K562 (cell line): ENCODE data around the gene TAF10. TPM values are rescaled to one million over a fixed set of nuclear protein-coding genes. Genes with fewer than 3 reads are reported as not detected.

Experiments
- CBFB ChIP-seq: sonication (generic); formaldehyde crosslinking; IDR thresholded peaks from 2 replicates; pipeline ENCODE4 v1.4.0; 2020; ENCODE audit warnings: mild to moderate bottlenecking, missing genetic modification reagents
- CBX1 ChIP-seq: sonication (generic); IDR thresholded peaks from 2 replicates; pipeline ENCODE4 v1.6.1; 2016; ENCODE audit warnings: antibody characterized with exemption, low read depth, mild to moderate bottlenecking
- CEBPB ChIP-seq: fragments of 450-650 bp; IDR thresholded peaks from 2 replicates; pipeline ENCODE4 v1.6.1; 2016; ENCODE audit warnings: missing genetic modification characterization, missing compliant biosample characterization
- GABPB2 ChIP-seq: fragments of 250-450 bp; sonication (Bioruptor Pico); conservative IDR thresholded peaks from 2 replicates; pipeline ENCODE4 v1.5.1; 2021; ENCODE audit warnings: mild to moderate bottlenecking
- MBD2 ChIP-seq: sonication (generic); IDR thresholded peaks from 2 replicates; pipeline ENCODE4 v1.6.1; 2016; ENCODE audit warnings: low read depth, borderline replicate concordance
- NFE2L1 ChIP-seq: fragments of 450-650 bp; IDR thresholded peaks from 2 replicates; pipeline ENCODE4 v1.6.1; 2016; ENCODE audit warnings: missing genetic modification characterization, low read depth, mild to moderate bottlenecking, missing compliant biosample characterization, moderate library complexity, borderline replicate concordance
- POLR2B ChIP-seq: fragments of 450-650 bp; IDR thresholded peaks from 2 replicates; pipeline ENCODE4 v1.6.1; 2018; ENCODE audit warnings: low read depth; ENCODE audit not compliant: partially characterized antibody
- PRMT5 ChIP-seq: sonication (generic); formaldehyde crosslinking; IDR thresholded peaks from 2 replicates; pipeline ENCODE4 v1.5.0; 2020; ENCODE audit warnings: missing genetic modification reagents
- PURB ChIP-seq: sonication (generic); formaldehyde crosslinking; IDR thresholded peaks from 2 replicates; pipeline ENCODE4 v1.9.0; 2021; ENCODE audit warnings: low read depth, mild to moderate bottlenecking, missing genetic modification reagents
- SMAD1 ChIP-seq: fragments of 150-350 bp; IDR thresholded peaks from 2 replicates; pipeline ENCODE4 v1.6.1; 2014; ENCODE audit warnings: low read length, low read depth; ENCODE audit not compliant: partially characterized antibody
- TARDBP ChIP-seq: fragments of 450-650 bp; IDR thresholded peaks from 2 replicates; pipeline ENCODE4 v1.6.1; 2016
- TRIM24 ChIP-seq, 2 experiments: fragments of 450-650 bp; IDR thresholded peaks; 2 replicates each; pipeline ENCODE4 v1.6.1; 2016
- XRCC5 ChIP-seq: fragments of 200-400 bp; formaldehyde crosslinking; IDR thresholded peaks from 2 replicates; pipeline ENCODE4 v1.6.1; 2017; ENCODE audit warnings: low read depth, mild to moderate bottlenecking, low read length
- ZNF134 ChIP-seq: fragments of 250-450 bp; sonication (Bioruptor Pico); conservative IDR thresholded peaks from 2 replicates; pipeline ENCODE4 v1.4.0; 2020
- ZNF644 ChIP-seq: fragments of 200-800 bp; sonication (Bioruptor generic); IDR thresholded peaks from 2 replicates; pipeline ENCODE4 v1.6.1; 2016; ENCODE audit warnings: low read depth, missing genetic modification characterization, missing compliant biosample characterization
- ZNF717 ChIP-seq: fragments of 250-450 bp; sonication (Bioruptor Pico); IDR thresholded peaks from 2 replicates; pipeline ENCODE4 v1.5.0; 2021
- polyA plus RNA-seq, 8 experiments: library from polyadenylated mRNA; depleted of rRNA in 4 of 8; stranded (reverse) in 5 of 8; unstranded in 3 of 8; fragments of >200 nt; fragmentation: Nextera tagmentation in 2 of 8; fragmentation: Illumina TruSeq in 1 of 8; extraction: Ambion mirVana in 2 of 8; extraction: Trizol in 1 of 8; gene quantifications; 2 replicates each; pipeline versions ENCODE4 v1.2.1 to v1.2.3, GENCODE V29; 2011 to 2014; ENCODE audit warnings: inconsistent platforms in 1 of 8, missing spikeins in 1 of 8
- total RNA-seq, 7 experiments: library from RNA; depleted of rRNA in 6 of 7; stranded (reverse); fragments of >200 nt in 6 of 7; fragmentation: Illumina TruSeq in 2 of 7; extraction: Trizol in 2 of 7; gene quantifications; 2 replicates each; pipeline versions ENCODE4 v1.2.1 to v1.2.3, GENCODE V29; 2011 to 2021; ENCODE audit warnings: low replicate concordance in 1 of 7
- TF ChIP-seq, protein P1 (sequence below): fragments of 200-400 bp; formaldehyde crosslinking; IDR thresholded peaks from 2 replicates; pipeline ENCODE4 v1.6.1; 2017; ENCODE audit warnings: mild to moderate bottlenecking, low read depth, low read length, moderate library complexity
- TF ChIP-seq, protein P2 (sequence below): sonication (generic); formaldehyde crosslinking; IDR thresholded peaks from 2 replicates; pipeline ENCODE4 v1.4.0; 2020; ENCODE audit warnings: mild to moderate bottlenecking, missing genetic modification reagents
- TF ChIP-seq, protein P3 (sequence below): fragments of 250-450 bp; sonication (Bioruptor Pico); IDR thresholded peaks from 2 replicates; pipeline ENCODE4 v1.5.0; 2021; ENCODE audit warnings: mild to moderate bottlenecking, borderline replicate concordance
- TF ChIP-seq, protein P4 (sequence below): IDR thresholded peaks from 2 replicates; pipeline ENCODE4 v1.6.1; 2011; ENCODE audit warnings: borderline replicate concordance, low read depth, mild to moderate bottlenecking, moderate library complexity, low read length; ENCODE audit not compliant: insufficient read depth, poor library complexity, severe bottlenecking

TAF10 gene
- total and polyA plus RNA-seq, 9 of the 15 experiments (the other 6 are each of a cell fraction or from before 2014, with no cell fraction given), result 19.5 to 197 (median 121) TPM

DNA sequence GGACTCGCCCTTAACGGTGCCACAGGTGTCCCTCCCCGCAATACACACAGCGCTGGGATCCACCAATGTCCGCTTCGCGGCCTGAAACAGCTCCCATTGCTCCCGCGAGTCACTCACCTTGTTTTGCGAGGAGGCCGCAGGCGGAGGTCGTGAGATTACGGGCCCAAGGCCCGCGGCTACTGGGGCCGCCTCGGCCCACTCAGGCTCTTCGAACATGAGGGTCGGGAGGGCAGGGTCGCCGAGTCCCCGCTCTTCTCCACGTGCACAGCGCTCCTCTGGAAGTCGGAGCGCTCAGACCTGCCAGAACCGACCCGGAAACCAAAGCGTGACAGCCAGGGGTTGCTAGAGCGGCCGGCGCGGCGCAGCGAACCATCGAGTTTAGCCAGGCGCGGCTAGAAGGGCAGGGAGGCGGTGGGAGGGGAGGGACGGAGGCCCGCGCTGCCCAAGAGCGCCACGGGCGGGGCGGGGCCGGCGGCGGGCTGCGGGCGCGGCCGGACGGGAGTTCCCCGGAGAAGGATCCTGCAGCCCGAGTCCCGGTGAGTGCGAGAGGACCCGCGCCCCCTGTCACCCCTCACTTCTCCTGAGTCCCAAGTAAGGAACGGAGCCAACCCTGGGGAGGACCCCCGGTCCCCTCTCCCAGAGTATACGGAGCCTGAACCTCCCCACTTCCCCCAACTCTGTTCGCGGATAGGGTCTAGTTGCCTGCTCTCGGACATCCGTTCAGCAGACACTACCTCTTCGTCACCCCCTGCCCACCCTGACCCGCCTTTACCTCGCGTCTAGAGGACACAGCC, 8.5 kb downstream of the TAF10 start, which contains the start of the genes ILK and RRP8 (continued):
- TF ChIP-seq TARDBP, result 0 out of 2 replicates have a peak, but pooled peaks have one; percentile 63
- no peak for TF ChIP-seq ZNF134 (CRISPR knock-in tag)
- peak; percentile 48 for TF ChIP-seq POLR2B
- TF ChIP-seq, protein P1, sequence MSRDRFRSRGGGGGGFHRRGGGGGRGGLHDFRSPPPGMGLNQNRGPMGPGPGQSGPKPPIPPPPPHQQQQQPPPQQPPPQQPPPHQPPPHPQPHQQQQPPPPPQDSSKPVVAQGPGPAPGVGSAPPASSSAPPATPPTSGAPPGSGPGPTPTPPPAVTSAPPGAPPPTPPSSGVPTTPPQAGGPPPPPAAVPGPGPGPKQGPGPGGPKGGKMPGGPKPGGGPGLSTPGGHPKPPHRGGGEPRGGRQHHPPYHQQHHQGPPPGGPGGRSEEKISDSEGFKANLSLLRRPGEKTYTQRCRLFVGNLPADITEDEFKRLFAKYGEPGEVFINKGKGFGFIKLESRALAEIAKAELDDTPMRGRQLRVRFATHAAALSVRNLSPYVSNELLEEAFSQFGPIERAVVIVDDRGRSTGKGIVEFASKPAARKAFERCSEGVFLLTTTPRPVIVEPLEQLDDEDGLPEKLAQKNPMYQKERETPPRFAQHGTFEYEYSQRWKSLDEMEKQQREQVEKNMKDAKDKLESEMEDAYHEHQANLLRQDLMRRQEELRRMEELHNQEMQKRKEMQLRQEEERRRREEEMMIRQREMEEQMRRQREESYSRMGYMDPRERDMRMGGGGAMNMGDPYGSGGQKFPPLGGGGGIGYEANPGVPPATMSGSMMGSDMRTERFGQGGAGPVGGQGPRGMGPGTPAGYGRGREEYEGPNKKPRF, result no peak
- no peak for TF ChIP-seq GABPB2 (CRISPR knock-in tag)
- TF ChIP-seq ZNF717 (CRISPR knock-in tag), result no peak
- no peak for TF ChIP-seq ZNF644
- TF ChIP-seq CEBPB (tag), result no peak
- no peak for TF ChIP-seq NFE2L1 (tag)
- no peak for TF ChIP-seq PURB
- 0 out of 2 replicates have a peak, but pooled peaks have one; percentile 22 for TF ChIP-seq CBFB (CRISPR knock-in tag)
- TF ChIP-seq SMAD1, result no peak
- TF ChIP-seq TRIM24 (IDR thresholded peaks at IDR 0.05), result 0 out of 4 replicates have a peak, but pooled peaks of 1 of the 2 experiments have one; percentile 13
- TF ChIP-seq, protein P2, sequence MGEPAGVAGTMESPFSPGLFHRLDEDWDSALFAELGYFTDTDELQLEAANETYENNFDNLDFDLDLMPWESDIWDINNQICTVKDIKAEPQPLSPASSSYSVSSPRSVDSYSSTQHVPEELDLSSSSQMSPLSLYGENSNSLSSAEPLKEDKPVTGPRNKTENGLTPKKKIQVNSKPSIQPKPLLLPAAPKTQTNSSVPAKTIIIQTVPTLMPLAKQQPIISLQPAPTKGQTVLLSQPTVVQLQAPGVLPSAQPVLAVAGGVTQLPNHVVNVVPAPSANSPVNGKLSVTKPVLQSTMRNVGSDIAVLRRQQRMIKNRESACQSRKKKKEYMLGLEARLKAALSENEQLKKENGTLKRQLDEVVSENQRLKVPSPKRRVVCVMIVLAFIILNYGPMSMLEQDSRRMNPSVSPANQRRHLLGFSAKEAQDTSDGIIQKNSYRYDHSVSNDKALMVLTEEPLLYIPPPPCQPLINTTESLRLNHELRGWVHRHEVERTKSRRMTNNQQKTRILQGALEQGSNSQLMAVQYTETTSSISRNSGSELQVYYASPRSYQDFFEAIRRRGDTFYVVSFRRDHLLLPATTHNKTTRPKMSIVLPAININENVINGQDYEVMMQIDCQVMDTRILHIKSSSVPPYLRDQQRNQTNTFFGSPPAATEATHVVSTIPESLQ, result peak; percentile 87; the same call in 1 of the 2 replicates
- TF ChIP-seq MBD2, result peak; percentile 65; the same call in 1 of the 2 replicates
- peak; percentile 86 for TF ChIP-seq CBX1
- no peak for TF ChIP-seq PRMT5 (CRISPR knock-in tag)
- no peak for TF ChIP-seq XRCC5
- TF ChIP-seq, protein P3, sequence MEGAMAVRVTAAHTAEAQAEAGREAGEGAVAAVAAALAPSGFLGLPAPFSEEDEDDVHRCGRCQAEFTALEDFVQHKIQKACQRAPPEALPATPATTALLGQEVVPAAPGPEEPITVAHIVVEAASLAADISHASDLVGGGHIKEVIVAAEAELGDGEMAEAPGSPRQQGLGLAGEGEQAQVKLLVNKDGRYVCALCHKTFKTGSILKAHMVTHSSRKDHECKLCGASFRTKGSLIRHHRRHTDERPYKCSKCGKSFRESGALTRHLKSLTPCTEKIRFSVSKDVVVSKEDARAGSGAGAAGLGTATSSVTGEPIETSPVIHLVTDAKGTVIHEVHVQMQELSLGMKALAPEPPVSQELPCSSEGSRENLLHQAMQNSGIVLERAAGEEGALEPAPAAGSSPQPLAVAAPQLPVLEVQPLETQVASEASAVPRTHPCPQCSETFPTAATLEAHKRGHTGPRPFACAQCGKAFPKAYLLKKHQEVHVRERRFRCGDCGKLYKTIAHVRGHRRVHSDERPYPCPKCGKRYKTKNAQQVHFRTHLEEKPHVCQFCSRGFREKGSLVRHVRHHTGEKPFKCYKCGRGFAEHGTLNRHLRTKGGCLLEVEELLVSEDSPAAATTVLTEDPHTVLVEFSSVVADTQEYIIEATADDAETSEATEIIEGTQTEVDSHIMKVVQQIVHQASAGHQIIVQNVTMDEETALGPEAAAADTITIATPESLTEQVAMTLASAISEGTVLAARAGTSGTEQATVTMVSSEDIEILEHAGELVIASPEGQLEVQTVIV, result no peak
- TF ChIP-seq, protein P4, sequence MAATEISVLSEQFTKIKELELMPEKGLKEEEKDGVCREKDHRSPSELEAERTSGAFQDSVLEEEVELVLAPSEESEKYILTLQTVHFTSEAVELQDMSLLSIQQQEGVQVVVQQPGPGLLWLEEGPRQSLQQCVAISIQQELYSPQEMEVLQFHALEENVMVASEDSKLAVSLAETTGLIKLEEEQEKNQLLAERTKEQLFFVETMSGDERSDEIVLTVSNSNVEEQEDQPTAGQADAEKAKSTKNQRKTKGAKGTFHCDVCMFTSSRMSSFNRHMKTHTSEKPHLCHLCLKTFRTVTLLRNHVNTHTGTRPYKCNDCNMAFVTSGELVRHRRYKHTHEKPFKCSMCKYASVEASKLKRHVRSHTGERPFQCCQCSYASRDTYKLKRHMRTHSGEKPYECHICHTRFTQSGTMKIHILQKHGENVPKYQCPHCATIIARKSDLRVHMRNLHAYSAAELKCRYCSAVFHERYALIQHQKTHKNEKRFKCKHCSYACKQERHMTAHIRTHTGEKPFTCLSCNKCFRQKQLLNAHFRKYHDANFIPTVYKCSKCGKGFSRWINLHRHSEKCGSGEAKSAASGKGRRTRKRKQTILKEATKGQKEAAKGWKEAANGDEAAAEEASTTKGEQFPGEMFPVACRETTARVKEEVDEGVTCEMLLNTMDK, result peak; percentile 67
